ENCODE data around the gene ABCB10. TPM values are rescaled to one million over a fixed set of nuclear protein-coding genes. Genes with fewer than 3 reads are reported as not detected.
A peak's percentile ranks its signal among the peaks of the same experiment; 100 is the strongest.

ABCB10 gene
- total RNA-seq, 1 donor, result 13.4 TPM

- DNase-seq (ENCODE audit: insufficient read length, low spot score, missing footprints), result no peak
- H4K20me1 ChIP-seq (ENCODE audit: insufficient read depth, low read length), result no peaks in the 10 kb centered on the region
Measured at GRCh38 chr1:229535230-229535629, 23.3 kb downstream of the ABCB10 start.

GRCh38 chr1:229531326-229531725 is 27.2 kb downstream of the ABCB10 start:
- TF ChIP-seq, protein P1, sequence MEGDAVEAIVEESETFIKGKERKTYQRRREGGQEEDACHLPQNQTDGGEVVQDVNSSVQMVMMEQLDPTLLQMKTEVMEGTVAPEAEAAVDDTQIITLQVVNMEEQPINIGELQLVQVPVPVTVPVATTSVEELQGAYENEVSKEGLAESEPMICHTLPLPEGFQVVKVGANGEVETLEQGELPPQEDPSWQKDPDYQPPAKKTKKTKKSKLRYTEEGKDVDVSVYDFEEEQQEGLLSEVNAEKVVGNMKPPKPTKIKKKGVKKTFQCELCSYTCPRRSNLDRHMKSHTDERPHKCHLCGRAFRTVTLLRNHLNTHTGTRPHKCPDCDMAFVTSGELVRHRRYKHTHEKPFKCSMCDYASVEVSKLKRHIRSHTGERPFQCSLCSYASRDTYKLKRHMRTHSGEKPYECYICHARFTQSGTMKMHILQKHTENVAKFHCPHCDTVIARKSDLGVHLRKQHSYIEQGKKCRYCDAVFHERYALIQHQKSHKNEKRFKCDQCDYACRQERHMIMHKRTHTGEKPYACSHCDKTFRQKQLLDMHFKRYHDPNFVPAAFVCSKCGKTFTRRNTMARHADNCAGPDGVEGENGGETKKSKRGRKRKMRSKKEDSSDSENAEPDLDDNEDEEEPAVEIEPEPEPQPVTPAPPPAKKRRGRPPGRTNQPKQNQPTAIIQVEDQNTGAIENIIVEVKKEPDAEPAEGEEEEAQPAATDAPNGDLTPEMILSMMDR (IDR thresholded peaks at IDR 0.05; ENCODE audit: extremely low read depth, low read depth, low read length), result no peak
- peaks cover 19% of the 10 kb centered on the region for H3K36me3 ChIP-seq (ENCODE audit: insufficient read depth, low read length)
- H3K4me1 ChIP-seq (ENCODE audit: insufficient read depth, low read length), result no peaks in the 10 kb centered on the region
- no peak overlapping the region for H2AFZ ChIP-seq (ENCODE audit: low read length)
- H3K4me3 ChIP-seq (ENCODE audit: insufficient read depth, low read length), result no peak overlapping the region
- no peak overlapping the region for H3K27ac ChIP-seq (ENCODE audit: low read depth, low read length)
- H3K4me2 ChIP-seq (ENCODE audit: insufficient read depth, low read length), result no peak overlapping the region
- no peaks in the 10 kb centered on the region for H3K9me3 ChIP-seq (ENCODE audit: low read depth, low read length)
- DNase-seq (ENCODE audit: insufficient read length, low spot score, missing footprints), result no peak
- H3K27me3 ChIP-seq (ENCODE audit: insufficient read depth, low read length), result no peaks in the 10 kb centered on the region
- no peaks in the 10 kb centered on the region for H4K20me1 ChIP-seq (ENCODE audit: insufficient read depth, low read length)
- no peaks in the 10 kb centered on the region for H3K79me2 ChIP-seq (ENCODE audit: insufficient read depth, low read length)

More at GRCh38 chr1:229535230-229535629, 23.3 kb downstream of the ABCB10 start:
- Histone ChIP-seq H3K36me3 (ENCODE audit: insufficient read depth, low read length) (peaks cover 23% of the 10 kb centered on the region), H3K79me2 (ENCODE audit: insufficient read depth, low read length) (no peaks in the 10 kb centered on the region), H2AFZ (ENCODE audit: low read length) (no peak overlapping the region), H3K4me2 (ENCODE audit: insufficient read depth, low read length) (no peak overlapping the region), H3K27me3 (ENCODE audit: insufficient read depth, low read length) (no peaks in the 10 kb centered on the region), H3K27ac (ENCODE audit: low read depth, low read length) (peak overlapping the region; percentile 33), H3K9me3 (ENCODE audit: low read depth, low read length) (no peaks in the 10 kb centered on the region), H3K4me1 (ENCODE audit: insufficient read depth, low read length) (no peaks in the 10 kb centered on the region), H3K4me3 (ENCODE audit: insufficient read depth, low read length) (no peak overlapping the region)
- TF ChIP-seq, protein P1 (IDR thresholded peaks at IDR 0.05; ENCODE audit: extremely low read depth, low read depth, low read length), result no peak

DNA sequence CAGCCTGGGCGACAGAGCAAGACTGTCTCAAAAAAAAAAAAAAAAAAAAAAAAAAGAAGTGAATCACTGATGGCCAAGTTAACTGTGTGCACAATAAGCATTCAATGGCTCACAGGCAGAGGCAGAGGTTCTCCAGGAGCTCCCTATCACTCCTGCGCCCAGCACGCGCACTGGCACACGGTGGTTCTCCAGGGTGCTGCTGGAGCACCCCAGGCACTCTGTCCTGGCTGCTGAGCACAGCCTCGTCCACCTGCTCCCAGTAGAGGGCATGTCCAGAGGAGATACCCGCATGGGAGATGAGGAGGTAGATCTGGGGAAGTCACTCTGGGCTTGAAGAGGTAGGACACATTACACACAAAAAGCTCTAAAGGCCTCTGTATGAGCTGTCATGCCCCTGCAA is 28.9 kb downstream of the ABCB10 start:
- Histone ChIP-seq H3K27ac (ENCODE audit: low read depth, low read length) (no peak overlapping the region), H3K4me1 (ENCODE audit: insufficient read depth, low read length) (no peaks in the 10 kb centered on the region), H3K79me2 (ENCODE audit: insufficient read depth, low read length) (no peaks in the 10 kb centered on the region), H3K4me3 (ENCODE audit: insufficient read depth, low read length) (no peak overlapping the region), H3K36me3 (ENCODE audit: insufficient read depth, low read length) (peaks cover 24% of the 10 kb centered on the region), H4K20me1 (ENCODE audit: insufficient read depth, low read length) (no peaks in the 10 kb centered on the region), H3K4me2 (ENCODE audit: insufficient read depth, low read length) (no peak overlapping the region), H3K27me3 (ENCODE audit: insufficient read depth, low read length) (no peaks in the 10 kb centered on the region), H2AFZ (ENCODE audit: low read length) (no peak overlapping the region), H3K9me3 (ENCODE audit: low read depth, low read length) (no peaks in the 10 kb centered on the region)
- DNase-seq (ENCODE audit: insufficient read length, low spot score, missing footprints), result no peak
- TF ChIP-seq, protein P1 (IDR thresholded peaks at IDR 0.05; ENCODE audit: extremely low read depth, low read depth, low read length), result no peak

GRCh38 chr1:229526695-229527094 is 31.8 kb downstream of the ABCB10 start:
- no peaks in the 10 kb centered on the region for H3K4me1 ChIP-seq (ENCODE audit: insufficient read depth, low read length)
- H3K79me2 ChIP-seq (ENCODE audit: insufficient read depth, low read length), result no peaks in the 10 kb centered on the region
- H3K27ac ChIP-seq (ENCODE audit: low read depth, low read length), result no peak overlapping the region
- H3K9me3 ChIP-seq (ENCODE audit: low read depth, low read length), result no peaks in the 10 kb centered on the region
- H3K4me3 ChIP-seq (ENCODE audit: insufficient read depth, low read length), result no peak overlapping the region
- DNase-seq (ENCODE audit: insufficient read length, low spot score, missing footprints), result no peak
- peaks cover 24% of the 10 kb centered on the region for H3K36me3 ChIP-seq (ENCODE audit: insufficient read depth, low read length)
- no peak overlapping the region for H3K4me2 ChIP-seq (ENCODE audit: insufficient read depth, low read length)
- H2AFZ ChIP-seq (ENCODE audit: low read length), result no peak overlapping the region
- H4K20me1 ChIP-seq (ENCODE audit: insufficient read depth, low read length), result no peaks in the 10 kb centered on the region
- no peaks in the 10 kb centered on the region for H3K27me3 ChIP-seq (ENCODE audit: insufficient read depth, low read length)
- TF ChIP-seq, protein P1 (IDR thresholded peaks at IDR 0.05; ENCODE audit: extremely low read depth, low read depth, low read length), result no peak
